Neural progenitor cell (in vitro differentiated cells): ENCODE results near the gene GSTA4.

ENCODE experiments used
- EZH2 ChIP-seq: fragments of 200-600 bp; sonication (generic); IDR thresholded peaks from 2 replicates; pipeline ENCODE4 v1.6.1; 2017; ENCODE audit warnings: antibody characterized with exemption, mild to moderate bottlenecking, moderate library complexity
- TF ChIP-seq, protein P1 (sequence below): fragments of 200-600 bp; sonication (generic); IDR thresholded peaks from 2 replicates; pipeline ENCODE4 v1.5.1; 2017; ENCODE audit warnings: antibody characterized with exemption, mild to moderate bottlenecking

DNA sequence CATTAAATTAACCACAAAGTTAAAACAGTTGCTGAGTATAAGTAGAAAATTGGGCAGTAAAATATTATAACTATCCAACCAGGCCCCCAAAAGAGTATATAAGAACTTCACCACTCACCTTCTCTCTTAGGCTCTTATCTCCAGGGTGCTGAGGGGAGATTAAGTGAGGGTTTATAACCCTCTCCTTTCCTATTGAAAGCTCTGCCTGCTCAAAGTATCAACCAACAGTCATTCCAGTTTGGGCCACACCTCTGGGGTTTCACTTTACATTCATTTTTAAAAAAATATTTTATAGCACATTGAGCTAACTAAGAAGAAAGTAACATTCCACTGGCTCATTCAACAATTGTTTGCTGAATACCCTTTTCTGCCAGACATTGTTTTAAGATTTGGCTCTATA lies 22.1 kb downstream of the GSTA4 start:
- no peak for TF ChIP-seq EZH2
- TF ChIP-seq, protein P1, sequence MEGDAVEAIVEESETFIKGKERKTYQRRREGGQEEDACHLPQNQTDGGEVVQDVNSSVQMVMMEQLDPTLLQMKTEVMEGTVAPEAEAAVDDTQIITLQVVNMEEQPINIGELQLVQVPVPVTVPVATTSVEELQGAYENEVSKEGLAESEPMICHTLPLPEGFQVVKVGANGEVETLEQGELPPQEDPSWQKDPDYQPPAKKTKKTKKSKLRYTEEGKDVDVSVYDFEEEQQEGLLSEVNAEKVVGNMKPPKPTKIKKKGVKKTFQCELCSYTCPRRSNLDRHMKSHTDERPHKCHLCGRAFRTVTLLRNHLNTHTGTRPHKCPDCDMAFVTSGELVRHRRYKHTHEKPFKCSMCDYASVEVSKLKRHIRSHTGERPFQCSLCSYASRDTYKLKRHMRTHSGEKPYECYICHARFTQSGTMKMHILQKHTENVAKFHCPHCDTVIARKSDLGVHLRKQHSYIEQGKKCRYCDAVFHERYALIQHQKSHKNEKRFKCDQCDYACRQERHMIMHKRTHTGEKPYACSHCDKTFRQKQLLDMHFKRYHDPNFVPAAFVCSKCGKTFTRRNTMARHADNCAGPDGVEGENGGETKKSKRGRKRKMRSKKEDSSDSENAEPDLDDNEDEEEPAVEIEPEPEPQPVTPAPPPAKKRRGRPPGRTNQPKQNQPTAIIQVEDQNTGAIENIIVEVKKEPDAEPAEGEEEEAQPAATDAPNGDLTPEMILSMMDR, result no peak
